ENCODE data around the gene DCLK3.

DCLK3 gene

GRCh38 chr3:36763850-36764703 lies at the start of gene DCLK3:
TSS of gene DCLK3 (minus strand) at chr3:36764553. CDS start at chr3:36764263, 290 bp downstream.
- no peak for DNase-seq

- DNase-seq, result no peak
These were observed 49.0 kb upstream of the DCLK3 start for GRCh38 chr3:36813305-36813704.

- DNase-seq, result no peak
These were observed 47.9 kb upstream of the DCLK3 start for GRCh38 chr3:36812240-36812639.

GRCh38 chr3:36811768-36812167 lies 47.4 kb upstream of the DCLK3 start:
- no peak for DNase-seq

GRCh38 chr3:36804295-36805055 lies 40.1 kb upstream of the DCLK3 start:
- DNase-seq, result no peak

GRCh38 chr3:36803091-36803791 lies 38.9 kb upstream of the DCLK3 start:
- DNase-seq, result no peak

GRCh38 chr3:36800533-36801116 lies 36.3 kb upstream of the DCLK3 start:
- no peak for DNase-seq

- no peak for DNase-seq
These were observed 32.5 kb upstream of the DCLK3 start for GRCh38 chr3:36796881-36797280.

GRCh38 chr3:36796161-36796560 lies 31.8 kb upstream of the DCLK3 start:
- DNase-seq, result no peak

- DNase-seq, result no peak
These were observed 31.3 kb upstream of the DCLK3 start for GRCh38 chr3:36795622-36796021.

GRCh38 chr3:36792342-36792741 lies 28.0 kb upstream of the DCLK3 start:
- peak in 1 of 2 experiments; percentile 15 for DNase-seq

GRCh38 chr3:36790765-36791164 lies 26.4 kb upstream of the DCLK3 start:
- no peak for DNase-seq

GRCh38 chr3:36786921-36787890 lies 22.9 kb upstream of the DCLK3 start:
- DNase-seq, result peak in 1 of 2 experiments; percentile 47

- DNase-seq, result no peak
These were observed 19.8 kb upstream of the DCLK3 start for GRCh38 chr3:36784138-36784635.

- DNase-seq, result no peak
These were observed 13.3 kb upstream of the DCLK3 start for GRCh38 chr3:36777424-36778218.

- DNase-seq, result no peak
These were observed 12.1 kb upstream of the DCLK3 start for GRCh38 chr3:36776436-36776835.

GRCh38 chr3:36774052-36774451 lies 9.7 kb upstream of the DCLK3 start:
- DNase-seq, result no peak

GRCh38 chr3:36771931-36772330 lies 7.6 kb upstream of the DCLK3 start:
- DNase-seq, result no peak

GRCh38 chr3:36769926-36770325 lies 5.6 kb upstream of the DCLK3 start:
- no peak for DNase-seq

GRCh38 chr3:36765104-36765503 lies 751 bp upstream of the DCLK3 start:
- no peak for DNase-seq

- DNase-seq, result no peak
These were observed 318 bp upstream of the DCLK3 start for GRCh38 chr3:36764704-36765038.
